ENCODE measurements around the gene DLGAP1.

The DLGAP1 gene

GRCh38 chr18:3803350-3803749 lies 651.8 kb downstream of the DLGAP1 start:
- no peak for DNase-seq

GRCh38 chr18:3799515-3799914 lies 655.6 kb downstream of the DLGAP1 start:
- DNase-seq: no peak

- no peak for DNase-seq
These were observed 657.1 kb downstream of the DLGAP1 start for GRCh38 chr18:3798032-3798431.

- no peak for DNase-seq
These were observed 658.7 kb downstream of the DLGAP1 start for GRCh38 chr18:3796434-3796833.

GRCh38 chr18:3794537-3795348 lies 660.4 kb downstream of the DLGAP1 start:
- peak; percentile 72 to 75 for DNase-seq

- no peak for DNase-seq
These were observed 661.6 kb downstream of the DLGAP1 start for GRCh38 chr18:3793545-3793944.

- peak in 1 of 2 experiments; percentile 93 for DNase-seq
These were observed 662.0 kb downstream of the DLGAP1 start for GRCh38 chr18:3793111-3793510.

GRCh38 chr18:3792711-3793110 lies 662.4 kb downstream of the DLGAP1 start:
- peak; percentile 71 to 93 for DNase-seq

GRCh38 chr18:3791238-3791637 lies 663.9 kb downstream of the DLGAP1 start:
- DNase-seq: no peak

GRCh38 chr18:3790703-3791102 lies 664.4 kb downstream of the DLGAP1 start:
- no peak for DNase-seq

- DNase-seq: no peak
These were observed 665.6 kb downstream of the DLGAP1 start for GRCh38 chr18:3789525-3789924.

- DNase-seq: no peak
These were observed 670.2 kb downstream of the DLGAP1 start for GRCh38 chr18:3784949-3785348.

GRCh38 chr18:3782901-3783300 lies 672.2 kb downstream of the DLGAP1 start:
- no peak for DNase-seq

GRCh38 chr18:3777719-3778118 lies 677.4 kb downstream of the DLGAP1 start:
- no peak for DNase-seq

GRCh38 chr18:3777122-3777521 lies 678.0 kb downstream of the DLGAP1 start:
- DNase-seq: no peak

GRCh38 chr18:3775996-3776395 lies 679.1 kb downstream of the DLGAP1 start:
- no peak for DNase-seq

GRCh38 chr18:3773303-3773702 lies 681.8 kb downstream of the DLGAP1 start:
- DNase-seq: no peak

- DNase-seq: peak in 1 of 2 experiments; percentile 55
These were observed 683.8 kb downstream of the DLGAP1 start for GRCh38 chr18:3771121-3771971.

GRCh38 chr18:3761266-3761665 lies 693.8 kb downstream of the DLGAP1 start:
- no peak for DNase-seq

GRCh38 chr18:3760741-3761140 lies 694.4 kb downstream of the DLGAP1 start:
- no peak for DNase-seq

- no peak for DNase-seq
These were observed 696.0 kb downstream of the DLGAP1 start for GRCh38 chr18:3759099-3759498.

- no peak for DNase-seq
These were observed 696.6 kb downstream of the DLGAP1 start for GRCh38 chr18:3758531-3758930.

GRCh38 chr18:3757361-3757760 lies 697.7 kb downstream of the DLGAP1 start:
- no peak for DNase-seq

- DNase-seq: no peak
These were observed 702.0 kb downstream of the DLGAP1 start for GRCh38 chr18:3753106-3753505.
